Activated CD4-positive, alpha-beta T cell treated with anti-CD3 and anti-CD28 coated beads, Interleukin-2, amount 50 U/mL, for 24 hours (primary cell): Measurements from ENCODE around the gene PEX13.
"Not testable (repeated sequence)": the region's sequence is repeated elsewhere in the genome, so short reads cannot be mapped to it uniquely, and the experiment has no call there.

Experiments
- DNase-seq, 2 donors: peaks; one replicate each; pipeline ENCODE4 v3.0.0-alpha.2; 2020; ENCODE audit warnings: low read depth in 1 of 2, low spot score in 1 of 2

Gene PEX13

GRCh38 chr2:61006486-61007105, 10.9 kb upstream of the PEX13 start:
- DNase-seq: no peak

- no peak for DNase-seq
Observed at GRCh38 chr2:61009355-61009754, 8.2 kb upstream of the PEX13 start.

- no peak for DNase-seq
Observed at GRCh38 chr2:61011678-61012077, 5.8 kb upstream of the PEX13 start.

DNA sequence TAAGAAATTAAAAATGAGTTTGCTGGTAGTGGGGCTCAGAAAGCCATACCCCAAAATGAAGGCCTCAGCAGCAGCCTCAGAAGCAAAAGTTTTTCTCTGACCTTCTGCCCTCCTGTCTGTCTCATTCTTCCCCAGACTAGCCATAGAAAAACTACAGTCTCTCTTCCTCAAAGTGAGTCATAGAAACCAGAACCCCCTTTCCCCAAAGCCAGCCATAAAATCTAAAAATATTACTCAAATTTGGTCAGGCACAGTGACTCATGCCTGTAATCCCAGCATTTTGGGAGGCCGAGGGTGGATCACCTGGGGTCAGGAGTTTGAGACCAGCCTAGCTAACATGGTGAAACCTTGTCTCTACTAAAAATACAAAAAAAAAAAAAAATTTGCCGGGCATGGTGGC, 5.2 kb upstream of the PEX13 start:
- not testable (repeated sequence) for DNase-seq

DNA sequence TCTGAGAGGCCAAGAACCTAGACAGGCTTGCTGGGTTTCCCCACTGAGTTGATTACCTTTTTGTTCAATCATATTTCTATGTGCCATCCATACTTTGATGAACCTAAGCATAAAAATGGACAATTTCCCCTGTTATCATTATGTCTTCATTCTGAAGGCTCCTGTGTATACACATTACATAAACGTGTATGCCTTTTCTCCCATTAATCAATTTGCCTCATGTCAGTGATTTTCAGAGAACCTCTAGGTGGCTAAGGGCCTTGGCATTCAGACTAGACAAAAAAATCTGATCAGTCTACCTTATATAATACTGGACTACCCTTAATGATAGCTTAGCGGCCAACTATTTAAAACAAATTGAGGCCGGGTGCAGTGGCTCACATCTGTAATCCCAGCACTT, 4.1 kb upstream of the PEX13 start:
- no peak for DNase-seq

- no peak for DNase-seq
Observed at GRCh38 chr2:61014763-61015162, 2.8 kb upstream of the PEX13 start.

DNA sequence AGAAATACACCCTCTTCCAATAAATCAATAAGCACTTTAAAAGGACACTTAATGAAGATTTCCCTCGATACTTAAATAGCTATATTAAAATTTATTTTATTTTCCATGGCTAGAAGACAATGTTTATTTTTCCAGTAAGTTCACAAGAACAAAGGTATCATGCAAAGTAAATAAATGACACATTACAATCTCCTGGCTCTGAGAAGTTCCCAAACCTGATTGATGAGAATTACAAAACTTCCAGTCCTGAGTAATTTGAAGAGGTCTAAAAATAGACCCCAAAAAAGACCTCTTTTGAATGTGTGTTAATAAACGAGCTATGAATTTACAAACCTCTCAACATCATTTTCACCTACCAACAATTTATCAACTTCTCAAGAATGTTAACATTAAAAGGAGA, 1.5 kb upstream of the PEX13 start:
- DNase-seq: no peak

DNA sequence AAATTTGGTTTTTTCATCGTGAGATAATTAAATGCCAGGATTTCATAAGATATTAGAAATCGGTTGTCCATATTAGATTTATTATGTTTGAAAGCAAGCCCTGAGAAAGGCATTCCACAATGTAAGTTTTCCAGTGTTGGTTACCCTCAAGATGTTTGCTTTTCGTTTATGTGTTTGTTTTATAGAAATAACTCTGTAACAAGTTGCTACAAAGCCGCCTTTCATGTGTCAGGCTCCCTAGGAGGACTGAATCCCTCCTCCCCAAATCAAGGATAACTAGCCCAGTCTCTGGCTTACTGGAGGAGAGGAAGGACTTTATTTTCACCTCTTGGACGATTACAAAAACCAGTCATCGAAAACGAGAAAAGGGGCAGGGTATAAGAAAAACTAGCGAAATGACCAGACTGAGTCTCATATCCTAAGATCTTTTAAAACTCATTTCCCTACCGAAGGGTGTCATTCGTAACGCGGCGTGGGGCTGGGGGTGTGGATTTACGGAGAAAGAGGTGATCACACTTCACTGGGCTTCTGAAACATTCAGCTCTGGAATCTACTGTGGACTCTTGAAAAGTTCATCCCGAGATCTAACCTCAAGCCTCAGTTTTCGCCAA, 1.0 kb upstream of the PEX13 start:
- DNase-seq: no peak

GRCh38 chr2:61017003-61017555, 441 bp upstream of the PEX13 start:
- DNase-seq: peak; percentile 66 to 67

DNA sequence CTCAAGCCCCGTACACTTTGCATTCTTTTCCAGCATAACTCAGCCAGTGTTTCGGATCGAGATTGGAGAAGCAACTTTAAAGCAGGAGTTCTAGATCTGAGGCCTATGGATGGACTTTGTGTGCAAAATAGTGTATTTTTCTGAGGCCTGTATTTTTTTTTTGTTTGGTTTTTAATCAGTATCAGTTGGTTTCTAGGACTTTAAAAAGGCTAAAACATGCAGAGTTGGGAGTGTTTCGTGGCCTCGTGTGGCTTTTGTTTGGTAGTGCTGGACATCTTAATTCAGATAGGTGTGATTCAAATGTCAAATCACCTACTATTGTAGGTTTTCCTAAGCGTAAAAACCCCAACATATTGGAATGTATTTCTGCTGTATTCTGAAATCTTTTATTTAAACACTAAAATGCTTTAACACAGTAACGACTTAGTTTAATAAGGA, 817 bp downstream of the PEX13 start:
- DNase-seq: no peak

GRCh38 chr2:61018798-61019197, 1.3 kb downstream of the PEX13 start:
- no peak for DNase-seq

- no peak for DNase-seq
Observed at GRCh38 chr2:61021228-61021660, 3.7 kb downstream of the PEX13 start.

DNA sequence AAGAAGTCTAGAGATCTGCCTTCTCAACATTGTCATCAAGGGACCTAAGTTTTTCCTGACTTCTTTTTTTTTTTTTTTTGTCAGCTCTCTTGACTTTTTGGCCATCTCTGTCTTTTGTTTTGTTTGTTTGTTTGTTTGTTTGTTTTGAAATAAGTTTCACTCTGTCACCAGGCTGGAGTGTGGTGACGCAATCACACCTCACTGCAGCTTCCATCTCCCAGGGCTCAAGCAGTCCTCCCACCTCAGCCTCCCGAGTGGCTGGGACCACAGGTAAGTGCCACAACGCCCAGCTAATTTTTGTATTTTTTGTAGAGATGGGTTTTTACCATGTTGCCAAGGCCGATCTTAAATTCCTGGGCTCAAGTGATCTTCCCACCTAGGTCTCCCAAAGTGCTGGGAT, 6.2 kb downstream of the PEX13 start:
- no peak for DNase-seq

DNA sequence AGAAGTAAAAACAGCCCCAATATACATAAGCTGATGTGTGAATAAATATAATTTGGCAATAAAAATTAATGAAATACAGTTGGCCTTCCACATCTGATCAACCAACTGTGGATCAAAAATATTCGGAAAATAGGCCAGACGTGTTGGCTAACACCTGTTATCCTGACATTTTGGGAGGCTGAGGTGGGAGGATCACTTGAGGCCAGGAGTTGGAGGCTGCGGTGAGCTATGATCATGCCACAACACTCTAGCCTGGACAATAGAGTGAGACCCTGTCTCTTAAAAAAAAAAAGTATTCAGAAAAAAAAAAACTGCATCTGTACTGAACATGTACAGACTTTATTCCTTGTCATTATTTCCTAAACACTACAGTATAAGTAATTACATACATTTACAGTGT, 12.0 kb downstream of the PEX13 start:
- no peak for DNase-seq

- not testable (repeated sequence) for DNase-seq
Observed at GRCh38 chr2:61034592-61034991, 17.1 kb downstream of the PEX13 start.

DNA sequence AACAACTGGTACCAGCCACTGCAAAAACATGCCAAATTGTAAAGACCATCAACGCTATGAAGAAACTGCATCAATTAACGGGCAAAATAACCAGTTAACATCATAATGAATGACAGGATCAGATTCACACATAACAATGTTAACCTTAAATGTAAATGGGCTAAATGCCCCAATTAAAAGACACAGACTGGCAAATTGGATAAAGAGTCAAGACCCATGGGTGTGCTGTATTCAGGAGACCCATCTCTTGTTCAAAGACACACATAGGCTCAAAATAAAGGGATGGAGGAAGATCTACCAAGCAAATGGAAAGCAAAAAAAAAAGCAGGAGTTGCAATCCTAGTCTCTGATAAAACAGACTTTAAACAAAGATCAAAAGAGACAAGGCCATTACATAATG, 19.1 kb downstream of the PEX13 start:
- not testable (repeated sequence) for DNase-seq

- DNase-seq: no peak
Observed at GRCh38 chr2:61042807-61043206, 25.3 kb downstream of the PEX13 start.

DNA sequence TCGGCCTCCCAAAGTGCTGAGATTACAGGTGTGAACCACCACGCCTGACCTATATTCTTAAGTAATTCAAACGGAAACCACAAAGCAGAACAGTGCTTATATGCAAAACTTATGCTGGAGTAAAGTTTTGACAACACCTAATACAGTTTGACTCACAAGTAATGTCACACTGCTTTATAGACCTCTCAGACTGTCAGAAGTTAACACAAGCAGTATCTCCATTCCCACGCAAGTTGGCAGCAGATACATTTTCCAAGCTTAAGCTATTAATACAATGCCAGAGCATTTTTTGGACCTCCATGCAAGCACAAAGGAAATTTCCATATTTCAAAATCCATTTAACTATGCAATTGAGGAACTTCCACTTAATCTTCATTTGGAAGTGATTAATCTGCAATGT, 27.1 kb downstream of the PEX13 start:
- no peak for DNase-seq

GRCh38 chr2:61045226-61045625, 27.7 kb downstream of the PEX13 start:
- DNase-seq: no peak

- DNase-seq: no peak
Observed at GRCh38 chr2:61045999-61046398, 28.5 kb downstream of the PEX13 start.

GRCh38 chr2:61055557-61055956, 38.0 kb downstream of the PEX13 start:
- DNase-seq: no peak

DNA sequence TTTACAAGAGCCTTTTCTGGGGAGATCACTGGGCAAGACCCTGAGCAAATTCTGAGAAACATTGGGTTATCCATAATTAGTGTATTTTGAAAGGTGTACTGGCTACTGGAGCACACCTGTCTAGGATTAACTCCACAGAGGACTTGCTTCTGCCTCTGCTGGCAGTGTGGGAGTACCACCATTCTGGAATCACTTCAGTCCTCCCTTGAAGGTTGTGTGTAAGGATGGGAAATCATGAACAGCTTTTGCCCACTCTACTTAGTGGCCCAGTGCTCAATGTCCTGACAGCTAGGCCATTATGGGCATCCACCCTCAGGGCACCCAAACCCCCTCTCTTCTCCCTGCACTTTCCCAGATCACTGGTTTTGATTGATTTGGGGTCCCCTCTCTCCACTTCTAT, 40.0 kb downstream of the PEX13 start:
- DNase-seq: no peak

DNA sequence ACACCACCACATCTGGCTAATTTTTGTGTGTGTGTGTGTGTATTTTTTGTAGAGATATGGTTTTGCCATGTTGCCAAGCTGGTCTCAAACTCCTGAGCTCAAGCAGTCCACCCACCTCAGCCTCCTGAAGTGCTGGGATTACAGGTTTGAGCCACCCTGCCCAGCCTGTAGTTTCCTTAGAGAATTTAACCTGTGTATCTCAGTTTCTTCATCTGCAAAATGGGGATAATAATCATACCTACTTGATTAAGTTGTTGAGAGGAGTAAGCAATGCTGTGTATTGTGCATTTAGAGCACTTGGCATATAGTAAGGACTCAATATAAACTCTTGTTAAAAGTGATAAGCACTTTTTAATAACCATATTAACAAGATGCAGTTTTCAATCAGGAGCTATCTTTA, 41.9 kb downstream of the PEX13 start:
- no peak for DNase-seq
